Measurements from ENCODE around the gene CLMP. TPM values are rescaled to one million over a fixed set of nuclear protein-coding genes. Genes with fewer than 3 reads are reported as not detected.
"Not testable (repeated sequence)": the region's sequence is repeated elsewhere in the genome, so short reads cannot be mapped to it uniquely, and the experiment has no call there.

Gene CLMP
- total RNA-seq, 1 experiment from 2014 or later: 25.2 TPM

DNA sequence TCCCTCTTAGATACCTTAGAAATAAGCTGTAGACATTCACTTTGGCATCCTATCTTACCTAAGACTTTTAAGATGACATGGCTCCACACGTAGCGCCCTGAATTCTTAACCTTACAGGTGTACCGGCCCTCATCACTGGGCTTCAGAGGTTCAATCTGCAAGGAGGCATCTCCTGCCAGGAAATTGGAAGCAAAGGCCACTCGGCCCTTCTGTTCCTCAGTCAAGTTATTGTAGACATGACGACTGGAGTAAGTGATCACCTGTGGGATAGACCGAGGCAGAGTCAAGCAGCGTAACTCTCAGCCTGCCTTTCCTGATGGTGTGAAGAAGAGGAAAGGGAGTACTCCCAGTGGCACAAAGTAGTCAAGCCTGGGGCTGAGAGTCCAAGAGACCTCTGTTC lies 110.6 kb downstream of the CLMP start:
- no peak for DNase-seq (ENCODE audit: low spot score)

- DNase-seq (ENCODE audit: low spot score): peak; percentile 88
Observed at GRCh38 chr11:123083623-123084029, 111.4 kb downstream of the CLMP start.

DNA sequence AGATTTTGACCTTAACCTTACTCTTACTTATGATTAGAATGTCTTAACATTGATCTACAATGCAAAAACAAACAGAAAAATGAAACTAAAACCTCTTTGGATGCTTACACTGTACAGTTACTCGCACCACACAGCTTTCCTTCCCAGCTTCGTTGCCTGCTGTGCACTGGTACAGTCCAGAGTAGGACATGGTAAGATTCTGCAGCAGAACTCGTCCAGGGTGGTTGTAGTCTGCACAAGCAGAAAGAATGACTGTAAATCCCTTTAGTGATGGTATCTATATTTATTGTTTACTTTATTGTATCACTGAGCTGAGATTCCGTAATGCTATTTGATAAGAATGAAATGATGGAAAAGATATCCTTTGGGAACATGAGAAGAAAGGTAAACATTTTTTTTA lies 112.1 kb downstream of the CLMP start:
- DNase-seq (ENCODE audit: low spot score): no peak

DNA sequence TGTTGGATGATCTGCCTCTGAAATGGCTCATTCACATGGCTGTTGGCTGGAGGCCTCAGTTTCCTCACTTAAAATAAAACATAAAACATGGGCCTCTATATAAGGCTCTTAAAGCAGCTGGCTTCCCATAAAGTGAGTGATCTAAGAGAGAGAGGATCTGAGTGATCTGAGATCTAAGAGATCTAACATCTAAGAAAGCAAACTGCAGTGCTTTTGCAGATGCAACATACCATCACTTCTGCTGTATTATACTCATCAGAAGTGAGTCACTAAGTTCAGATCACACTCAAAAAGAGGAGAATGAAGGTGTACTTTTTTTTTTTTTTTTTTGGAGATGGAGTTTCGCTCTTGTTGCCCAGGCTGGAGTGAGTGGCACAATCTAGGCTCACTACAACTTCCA lies 115.0 kb downstream of the CLMP start:
- DNase-seq (ENCODE audit: low spot score): no peak

GRCh38 chr11:123076484-123076883 lies 118.6 kb downstream of the CLMP start:
- no peak for DNase-seq (ENCODE audit: low spot score)

DNA sequence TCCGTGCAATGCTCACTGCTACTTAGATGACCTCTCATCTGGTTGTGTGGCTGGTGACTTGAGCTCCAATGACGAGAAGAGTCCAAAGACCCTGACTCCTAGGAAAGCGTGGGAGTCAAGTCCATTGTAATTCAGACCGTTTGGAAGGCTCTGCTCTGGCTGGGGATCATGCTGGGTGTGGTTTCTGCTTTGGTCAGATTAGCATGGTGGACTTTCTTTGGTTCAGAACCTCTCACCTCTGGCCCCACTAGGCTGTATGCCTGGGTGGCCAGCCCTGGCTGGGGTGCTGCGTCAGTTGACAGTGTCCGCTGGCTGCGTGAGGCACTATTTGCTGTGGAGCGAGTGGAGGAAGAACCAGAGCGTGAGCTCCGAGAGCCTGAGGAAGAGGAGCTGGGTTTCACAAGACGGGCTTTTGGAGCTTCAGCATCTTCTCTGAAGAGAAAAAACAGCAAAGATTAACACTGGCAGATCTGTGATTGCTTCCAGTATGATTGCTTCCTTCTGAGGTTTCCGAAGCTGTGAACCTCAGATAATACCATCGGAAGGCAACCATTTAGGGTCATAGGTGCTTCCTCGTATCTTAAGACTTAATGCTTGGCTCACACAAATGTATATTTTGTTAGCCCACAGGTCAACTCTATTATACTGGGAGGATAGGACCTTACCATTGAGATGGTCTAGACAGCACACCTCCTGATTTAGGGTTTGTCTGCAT lies 121.5 kb downstream of the CLMP start:
- DNase-seq (ENCODE audit: low spot score): no peak

GRCh38 chr11:123072762-123073161 lies 122.3 kb downstream of the CLMP start:
- no peak for DNase-seq (ENCODE audit: low spot score)

DNA sequence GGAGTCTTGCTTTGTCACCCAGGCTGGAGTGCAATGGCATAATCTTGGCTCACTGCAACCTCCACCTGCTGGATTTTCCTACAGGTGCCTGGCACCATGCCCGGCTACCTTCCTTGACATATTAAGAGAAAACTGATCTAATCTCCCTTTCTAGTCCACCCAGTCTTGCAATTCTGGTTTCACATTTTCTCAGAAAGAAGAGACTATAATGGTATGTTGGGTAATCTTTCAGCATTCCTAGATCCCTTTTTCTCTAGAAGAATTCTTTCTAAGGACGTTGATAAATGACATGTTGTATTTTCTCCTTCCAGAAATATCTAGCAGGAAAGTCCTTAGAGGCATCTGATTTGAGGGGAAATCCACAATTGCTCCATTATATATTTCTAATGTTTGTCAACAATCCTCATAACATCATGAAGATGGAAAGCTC lies 122.7 kb downstream of the CLMP start:
- DNase-seq (ENCODE audit: low spot score): no peak

DNA sequence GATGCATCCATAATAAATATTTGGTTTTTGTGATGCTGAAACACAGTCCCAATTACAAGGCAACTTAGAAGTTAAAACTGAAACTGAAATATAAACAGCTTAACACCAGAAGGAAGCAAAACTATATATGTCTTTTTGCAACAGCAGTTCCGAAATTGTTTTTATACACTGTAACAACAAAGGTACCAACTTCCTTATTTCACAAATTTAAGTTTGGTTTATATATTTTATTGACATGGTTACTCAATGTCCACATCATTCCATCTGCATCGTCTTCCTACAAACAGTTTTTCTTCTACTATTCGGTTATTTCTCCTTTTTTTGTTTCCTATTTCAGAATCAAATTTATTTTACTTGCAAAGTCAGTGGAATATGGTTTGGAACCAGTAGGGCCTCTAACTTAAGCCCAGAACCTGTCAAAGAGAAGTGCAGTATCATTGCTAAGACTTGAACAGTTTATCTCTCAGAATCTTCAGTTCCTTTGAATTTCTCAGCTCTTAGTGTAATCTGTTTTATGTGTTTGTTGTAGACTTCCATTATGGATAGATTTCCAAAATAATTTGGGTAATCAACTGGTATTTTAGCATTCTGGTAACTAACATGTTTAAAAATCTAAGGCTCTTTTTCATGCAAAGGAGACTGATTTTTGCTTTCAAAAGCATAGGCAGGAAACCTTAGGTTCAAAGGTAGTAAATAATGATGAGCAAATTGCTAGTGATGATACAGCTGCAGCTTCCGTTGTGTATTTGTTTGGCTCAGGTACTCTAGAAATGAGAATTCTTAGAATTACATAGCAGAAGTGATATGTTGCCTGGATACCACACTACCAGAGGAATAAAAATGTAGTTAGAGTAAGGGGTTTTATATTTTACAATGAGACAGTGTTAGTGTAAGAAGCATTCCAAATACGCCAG lies 124.9 kb downstream of the CLMP start:
- DNase-seq (ENCODE audit: low spot score): no peak

DNA sequence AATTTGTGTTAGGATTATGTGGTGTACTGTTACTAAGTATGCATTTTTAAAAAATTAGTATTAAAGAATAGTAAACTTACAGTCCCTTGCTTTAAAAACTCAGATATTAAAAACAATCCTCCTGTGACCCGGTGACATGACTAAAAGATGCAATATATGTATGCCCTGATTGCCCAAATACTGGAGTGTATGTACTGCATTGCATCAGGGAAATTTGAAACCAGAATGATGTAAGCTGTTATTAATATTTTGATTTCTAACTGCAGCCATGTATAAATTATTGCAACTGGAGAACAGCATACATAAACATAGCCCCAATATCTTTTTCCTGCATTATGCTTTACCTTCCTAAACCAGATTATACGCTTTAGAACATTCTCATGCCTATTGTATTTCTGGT lies 129.4 kb downstream of the CLMP start:
- no peak for DNase-seq (ENCODE audit: low spot score)

DNA sequence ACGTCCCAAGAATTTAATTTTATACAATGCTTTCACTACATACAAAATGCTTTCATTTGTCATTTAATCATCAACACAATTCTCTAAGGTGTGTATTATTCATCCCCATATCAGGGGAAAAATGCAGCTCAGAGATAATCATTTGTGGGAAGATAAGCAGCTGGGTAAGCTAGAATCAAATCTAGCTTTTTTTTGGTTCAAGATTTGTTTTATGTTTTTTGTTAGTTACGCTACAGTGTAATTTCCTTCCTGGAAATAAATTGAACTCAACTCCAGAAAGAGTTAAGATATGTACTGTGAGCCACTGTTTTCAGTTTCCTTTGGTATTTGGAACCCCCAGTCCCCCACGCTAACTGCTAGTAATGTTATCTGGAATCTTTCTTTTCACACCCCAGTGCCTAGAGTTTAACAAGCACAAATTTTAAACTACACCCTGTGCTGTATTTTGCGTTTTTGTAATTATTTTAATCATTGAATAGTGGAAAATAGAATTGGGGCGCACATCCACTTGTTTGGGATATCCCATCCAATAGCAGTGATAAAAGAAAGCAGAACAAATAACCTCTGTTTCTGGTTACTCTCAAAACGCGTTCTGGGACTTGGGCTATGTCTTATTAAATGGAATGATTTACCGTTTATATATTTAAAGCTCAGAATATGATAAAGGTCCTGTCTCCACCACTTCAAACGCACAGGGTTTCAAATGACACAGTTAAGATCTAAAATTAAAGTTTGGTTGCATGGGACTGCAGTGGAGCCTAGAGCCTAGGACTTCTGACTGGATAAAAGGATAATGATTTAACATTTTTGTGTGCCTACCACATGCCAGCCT lies 131.0 kb downstream of the CLMP start:
- DNase-seq (ENCODE audit: low spot score): no peak

DNA sequence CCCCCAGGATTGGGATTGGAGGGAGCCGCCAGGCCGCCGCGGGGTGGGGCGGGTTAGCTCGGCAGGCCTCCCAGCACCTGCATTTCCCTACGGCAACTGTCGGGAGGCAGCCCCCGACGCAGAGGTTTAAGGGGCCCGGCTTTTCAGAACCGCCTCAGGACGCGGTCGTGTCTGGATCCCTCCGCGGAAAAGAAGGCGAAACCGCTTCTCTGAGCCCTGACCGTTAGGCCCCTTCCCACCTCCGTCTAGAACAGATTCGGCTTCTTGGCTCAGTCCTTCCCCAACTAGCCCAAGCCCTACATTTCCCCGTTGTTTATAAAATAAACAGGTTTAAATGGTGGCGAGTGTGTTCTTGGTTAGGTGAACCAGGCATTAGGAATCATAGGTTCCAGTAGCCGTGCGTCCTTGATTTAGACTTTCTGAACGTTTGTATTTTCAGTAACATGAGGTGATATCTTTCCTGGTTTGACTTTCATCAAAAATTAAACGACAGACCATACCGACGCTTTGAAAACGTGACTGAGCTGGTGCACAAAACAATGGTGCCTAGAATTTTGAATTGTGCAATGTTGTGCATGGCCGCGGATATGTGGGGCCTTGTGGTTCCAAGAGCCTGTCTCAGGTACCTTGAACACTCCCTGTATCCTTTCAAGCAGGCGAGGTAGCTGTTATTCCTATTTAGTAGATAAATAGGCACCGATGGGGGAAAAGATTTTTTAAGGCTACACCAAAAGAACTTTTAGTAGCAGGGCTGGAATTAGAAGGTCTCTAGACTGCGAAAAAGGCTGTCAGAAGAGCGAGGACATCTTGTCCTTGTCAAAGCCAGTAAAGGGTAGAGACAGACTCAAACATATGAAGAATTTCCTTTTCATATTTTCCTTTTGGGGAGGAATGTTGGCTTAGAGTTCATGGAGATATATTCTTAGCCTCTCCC lies 131.9 kb downstream of the CLMP start:
- DNase-seq (ENCODE audit: low spot score): peak; percentile 53

DNA sequence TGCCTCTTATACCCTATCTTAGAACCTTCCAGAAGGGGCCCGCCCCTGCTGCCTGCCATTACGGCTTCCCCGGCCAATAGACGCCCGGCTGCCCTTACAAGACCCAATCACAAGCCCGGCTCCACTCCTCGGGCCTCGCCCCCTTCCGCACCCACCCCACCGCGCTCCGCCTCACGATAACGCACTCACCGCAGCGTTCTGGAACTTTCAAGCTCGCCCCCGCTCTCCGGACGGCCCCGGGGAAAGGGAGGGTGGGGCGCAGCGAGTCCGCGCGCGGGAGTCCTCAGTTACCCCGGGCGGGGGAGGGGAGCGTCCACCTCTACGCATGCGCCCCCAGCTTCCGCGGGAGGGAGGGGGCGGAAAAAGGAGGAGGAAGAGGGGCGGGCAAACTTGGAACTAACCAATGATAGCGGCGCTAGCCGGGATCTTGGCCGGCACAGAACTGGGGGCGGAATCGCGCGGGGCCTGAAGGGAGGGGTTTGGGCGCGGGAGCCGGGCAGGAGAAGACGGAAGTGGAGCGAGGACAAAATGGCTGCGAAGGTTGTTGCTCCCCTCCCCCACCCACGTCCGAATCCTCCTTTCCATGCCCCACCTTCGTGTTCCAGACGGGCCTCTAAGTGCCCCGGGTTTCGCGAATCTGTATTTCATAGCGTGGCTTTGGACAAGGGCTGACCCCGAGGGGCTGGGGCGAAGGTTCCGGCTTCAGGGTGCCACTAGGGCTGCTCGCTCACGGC lies 132.7 kb downstream of the CLMP start:
- DNase-seq (ENCODE audit: low spot score): peak; percentile 99

GRCh38 chr11:123061403-123062157 lies 133.5 kb downstream of the CLMP start, which contains the start of gene HSPA8:
HSPA8 (minus strand) TSS chr11:123062136; CDS start chr11:123061324, 812 bp downstream.
- DNase-seq (ENCODE audit: low spot score): peak; percentile 75

GRCh38 chr11:123060277-123061000 lies 134.6 kb downstream of the CLMP start:
- no peak for DNase-seq (ENCODE audit: low spot score)

GRCh38 chr11:123059041-123059920 lies 135.8 kb downstream of the CLMP start:
- DNase-seq (ENCODE audit: low spot score): not testable (repeated sequence)

DNA sequence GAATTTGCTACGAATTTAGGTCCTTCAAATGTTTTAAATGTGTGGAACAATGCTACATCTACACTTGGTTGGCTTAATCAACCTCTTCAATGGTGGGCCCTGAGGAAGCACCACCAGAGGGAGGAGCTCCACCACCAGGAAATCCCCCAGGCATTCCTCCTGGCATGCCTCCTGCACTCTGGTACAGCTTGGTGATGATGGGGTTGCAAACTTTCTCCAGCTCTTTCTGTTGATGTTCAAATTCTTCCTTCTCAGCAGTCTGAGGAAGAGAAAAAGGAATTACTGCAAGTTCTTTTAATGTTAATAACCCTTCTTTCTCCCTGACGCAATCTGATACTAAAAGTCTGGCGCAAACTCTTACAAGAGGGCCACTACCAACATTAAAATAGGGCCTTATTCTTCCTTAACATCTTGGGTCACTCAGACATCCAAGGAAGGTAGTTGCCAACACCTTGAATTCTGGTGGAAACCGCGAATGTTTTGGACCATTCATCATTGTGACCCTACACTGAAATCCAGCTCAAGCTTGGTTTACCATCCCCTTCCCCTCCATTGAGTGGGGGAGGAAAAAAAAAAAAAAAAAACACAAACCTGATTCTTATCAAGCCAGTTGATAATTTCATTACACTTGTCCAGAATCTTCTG lies 137.3 kb downstream of the CLMP start:
- no peak for DNase-seq (ENCODE audit: low spot score)

All from H4 (cell line).